Liver (tissue), 3 donors: Measurements from ENCODE around the gene SIK3.

ENCODE experiments used
- EGR1 ChIP-seq, 2 donors: IDR thresholded peaks; 2 replicates each; pipeline ENCODE4 v1.6.1; 2016 to 2018; ENCODE audit warnings: antibody characterized with exemption in 2 of 2, low read depth in 2 of 2
- FOXA2 ChIP-seq: IDR thresholded peaks from 2 replicates; pipeline ENCODE4 v1.6.1; 2016; ENCODE audit warnings: antibody characterized with exemption
- HNF4A ChIP-seq, 2 donors: conservative IDR thresholded peaks; 2 replicates each; pipeline ENCODE4 v1.6.1; 2016; ENCODE audit warnings: antibody characterized with exemption in 2 of 2, mild to moderate bottlenecking in 2 of 2
- HNF4G ChIP-seq: IDR thresholded peaks from 2 replicates; pipeline ENCODE4 v1.6.1; 2016; ENCODE audit warnings: antibody characterized with exemption
- MAX ChIP-seq: IDR thresholded peaks from 2 replicates; pipeline ENCODE4 v1.6.1; 2016; ENCODE audit warnings: antibody characterized with exemption
- RXRA ChIP-seq, 2 donors: IDR thresholded peaks; 2 replicates each; pipeline ENCODE4 v1.6.1; 2017 to 2018; ENCODE audit warnings: antibody characterized with exemption in 2 of 2, mild to moderate bottlenecking in 1 of 2
- SP1 ChIP-seq: IDR thresholded peaks from 2 replicates; pipeline ENCODE4 v1.6.1; 2018; ENCODE audit warnings: antibody characterized with exemption, mild to moderate bottlenecking
- YY1 ChIP-seq: IDR thresholded peaks from 2 replicates; pipeline ENCODE4 v1.6.1; 2016; ENCODE audit warnings: antibody characterized with exemption, mild to moderate bottlenecking
- ZBTB33 ChIP-seq: IDR thresholded peaks from 2 replicates; pipeline ENCODE4 v1.6.1; 2016; ENCODE audit warnings: antibody characterized with exemption
- TF ChIP-seq, protein P1 (sequence below): fragments of 150-350 bp; IDR thresholded peaks from 2 replicates; pipeline ENCODE4 v1.5.1; 2017; ENCODE audit warnings: improper control_type of control experiment, low read depth, low read length; ENCODE audit not compliant: missing input control
- TF ChIP-seq, protein P2 (sequence below): IDR thresholded peaks from 2 replicates; pipeline ENCODE4 v1.6.1; 2016; ENCODE audit warnings: antibody characterized with exemption, mild to moderate bottlenecking
- donor health status: healthy.
- donor health status: healthy.

DNA sequence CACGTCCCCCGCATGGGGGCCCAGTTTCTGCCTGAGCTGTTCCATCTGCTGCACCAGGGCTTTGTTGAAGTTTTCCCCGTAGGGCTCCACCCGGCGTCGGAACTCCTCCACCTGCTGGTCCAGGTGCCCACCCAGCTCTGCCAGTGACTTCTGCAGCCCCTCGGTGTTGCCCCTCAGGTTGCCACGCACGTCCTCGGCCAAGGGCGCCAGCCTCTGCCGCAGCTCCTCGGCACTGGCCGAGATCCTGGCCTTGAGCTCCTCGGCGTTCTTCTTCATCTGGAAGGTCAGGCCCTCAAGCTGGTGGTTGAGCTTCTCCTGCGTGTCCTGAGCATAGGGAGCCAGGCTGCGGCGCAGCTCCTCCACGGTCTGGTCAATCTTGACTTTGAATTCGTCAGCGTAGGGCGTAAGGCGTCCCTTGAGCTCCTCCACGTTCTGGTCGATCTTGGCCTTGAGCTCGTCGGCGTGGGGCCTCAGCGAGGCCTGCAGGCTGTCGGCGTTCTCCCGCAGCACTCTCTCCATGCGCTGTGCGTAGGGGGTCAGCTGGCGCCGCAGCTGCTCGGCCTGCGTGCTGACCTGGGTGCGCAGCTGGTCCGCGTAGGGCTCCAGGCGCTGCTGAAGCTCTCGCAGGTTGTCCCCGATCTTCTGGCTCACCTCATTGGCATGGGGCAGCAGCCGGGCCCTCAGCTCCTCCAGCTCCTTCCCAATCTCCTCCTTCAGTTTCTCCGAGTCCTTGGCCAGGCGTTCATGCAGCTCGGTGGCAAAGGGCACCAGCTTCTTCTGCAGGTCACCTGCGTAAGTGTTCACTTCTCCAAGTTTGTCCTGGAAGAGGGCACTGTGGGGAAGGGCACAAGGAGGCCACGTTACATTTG, 276.9 kb downstream of the SIK3 start:
- TF ChIP-seq, protein P1, sequence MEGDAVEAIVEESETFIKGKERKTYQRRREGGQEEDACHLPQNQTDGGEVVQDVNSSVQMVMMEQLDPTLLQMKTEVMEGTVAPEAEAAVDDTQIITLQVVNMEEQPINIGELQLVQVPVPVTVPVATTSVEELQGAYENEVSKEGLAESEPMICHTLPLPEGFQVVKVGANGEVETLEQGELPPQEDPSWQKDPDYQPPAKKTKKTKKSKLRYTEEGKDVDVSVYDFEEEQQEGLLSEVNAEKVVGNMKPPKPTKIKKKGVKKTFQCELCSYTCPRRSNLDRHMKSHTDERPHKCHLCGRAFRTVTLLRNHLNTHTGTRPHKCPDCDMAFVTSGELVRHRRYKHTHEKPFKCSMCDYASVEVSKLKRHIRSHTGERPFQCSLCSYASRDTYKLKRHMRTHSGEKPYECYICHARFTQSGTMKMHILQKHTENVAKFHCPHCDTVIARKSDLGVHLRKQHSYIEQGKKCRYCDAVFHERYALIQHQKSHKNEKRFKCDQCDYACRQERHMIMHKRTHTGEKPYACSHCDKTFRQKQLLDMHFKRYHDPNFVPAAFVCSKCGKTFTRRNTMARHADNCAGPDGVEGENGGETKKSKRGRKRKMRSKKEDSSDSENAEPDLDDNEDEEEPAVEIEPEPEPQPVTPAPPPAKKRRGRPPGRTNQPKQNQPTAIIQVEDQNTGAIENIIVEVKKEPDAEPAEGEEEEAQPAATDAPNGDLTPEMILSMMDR, result no peak
- TF ChIP-seq RXRA (IDR thresholded peaks at IDR 0.05) (no peak), HNF4A (conservative IDR thresholded peaks at IDR 0.05) (no peak), YY1 (no peak), SP1 (no peak), MAX (no peak), FOXA2 (no peak), ZBTB33 (no peak), EGR1 (IDR thresholded peaks at IDR 0.05; ENCODE audit: low read depth in 2 of 2) (no peak), HNF4G (no peak)
- TF ChIP-seq, protein P2, sequence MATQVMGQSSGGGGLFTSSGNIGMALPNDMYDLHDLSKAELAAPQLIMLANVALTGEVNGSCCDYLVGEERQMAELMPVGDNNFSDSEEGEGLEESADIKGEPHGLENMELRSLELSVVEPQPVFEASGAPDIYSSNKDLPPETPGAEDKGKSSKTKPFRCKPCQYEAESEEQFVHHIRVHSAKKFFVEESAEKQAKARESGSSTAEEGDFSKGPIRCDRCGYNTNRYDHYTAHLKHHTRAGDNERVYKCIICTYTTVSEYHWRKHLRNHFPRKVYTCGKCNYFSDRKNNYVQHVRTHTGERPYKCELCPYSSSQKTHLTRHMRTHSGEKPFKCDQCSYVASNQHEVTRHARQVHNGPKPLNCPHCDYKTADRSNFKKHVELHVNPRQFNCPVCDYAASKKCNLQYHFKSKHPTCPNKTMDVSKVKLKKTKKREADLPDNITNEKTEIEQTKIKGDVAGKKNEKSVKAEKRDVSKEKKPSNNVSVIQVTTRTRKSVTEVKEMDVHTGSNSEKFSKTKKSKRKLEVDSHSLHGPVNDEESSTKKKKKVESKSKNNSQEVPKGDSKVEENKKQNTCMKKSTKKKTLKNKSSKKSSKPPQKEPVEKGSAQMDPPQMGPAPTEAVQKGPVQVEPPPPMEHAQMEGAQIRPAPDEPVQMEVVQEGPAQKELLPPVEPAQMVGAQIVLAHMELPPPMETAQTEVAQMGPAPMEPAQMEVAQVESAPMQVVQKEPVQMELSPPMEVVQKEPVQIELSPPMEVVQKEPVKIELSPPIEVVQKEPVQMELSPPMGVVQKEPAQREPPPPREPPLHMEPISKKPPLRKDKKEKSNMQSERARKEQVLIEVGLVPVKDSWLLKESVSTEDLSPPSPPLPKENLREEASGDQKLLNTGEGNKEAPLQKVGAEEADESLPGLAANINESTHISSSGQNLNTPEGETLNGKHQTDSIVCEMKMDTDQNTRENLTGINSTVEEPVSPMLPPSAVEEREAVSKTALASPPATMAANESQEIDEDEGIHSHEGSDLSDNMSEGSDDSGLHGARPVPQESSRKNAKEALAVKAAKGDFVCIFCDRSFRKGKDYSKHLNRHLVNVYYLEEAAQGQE, result no peak
